NCI-H1105 (cell line): Measurements from ENCODE around the gene P4HA1.

Experiments used
- DNase-seq: peaks from one replicate; lab custom pipeline; 2025; lab: John Stamatoyannopoulos, UW

The P4HA1 gene

GRCh38 chr10:73093922-73094850 lies 2.5 kb downstream of the P4HA1 start:
- DNase-seq: no peak

- DNase-seq: no peak
Observed at GRCh38 chr10:73092830-73093229, 3.8 kb downstream of the P4HA1 start.

- no peak for DNase-seq
Observed at GRCh38 chr10:73088304-73088703, 8.4 kb downstream of the P4HA1 start.

GRCh38 chr10:73086816-73087215 lies 9.8 kb downstream of the P4HA1 start:
- DNase-seq: no peak

- no peak for DNase-seq
Observed at GRCh38 chr10:73084209-73084608, 12.5 kb downstream of the P4HA1 start.

GRCh38 chr10:73083221-73083620 lies 13.4 kb downstream of the P4HA1 start:
- DNase-seq: no peak

GRCh38 chr10:73079779-73080541 lies 16.7 kb downstream of the P4HA1 start:
- no peak for DNase-seq

GRCh38 chr10:73076360-73077183 lies 20.1 kb downstream of the P4HA1 start:
- DNase-seq: no peak

GRCh38 chr10:73075829-73076228 lies 20.8 kb downstream of the P4HA1 start:
- DNase-seq: no peak

- DNase-seq: no peak
Observed at GRCh38 chr10:73073627-73074026, 23.0 kb downstream of the P4HA1 start.

GRCh38 chr10:73065441-73065840 lies 31.2 kb downstream of the P4HA1 start:
- no peak for DNase-seq

GRCh38 chr10:73061743-73062142 lies 34.9 kb downstream of the P4HA1 start:
- no peak for DNase-seq

GRCh38 chr10:73060738-73061635 lies 35.7 kb downstream of the P4HA1 start:
- peak; percentile 45 for DNase-seq

GRCh38 chr10:73060173-73060572 lies 36.5 kb downstream of the P4HA1 start:
- no peak for DNase-seq

GRCh38 chr10:73058057-73058591 lies 38.5 kb downstream of the P4HA1 start:
- no peak for DNase-seq

- DNase-seq: no peak
Observed at GRCh38 chr10:73054286-73054685, 42.4 kb downstream of the P4HA1 start.

GRCh38 chr10:73053275-73053674 lies 43.4 kb downstream of the P4HA1 start:
- no peak for DNase-seq

- DNase-seq: no peak
Observed at GRCh38 chr10:73044378-73045285, 52.0 kb downstream of the P4HA1 start.

- DNase-seq: no peak
Observed at GRCh38 chr10:73043766-73044377, 52.8 kb downstream of the P4HA1 start.
